Measurements from ENCODE around the gene URB2.

The URB2 gene

GRCh38 chr1:229661022-229661877, 35.2 kb downstream of the URB2 start (continued):
- TF ChIP-seq, protein P1, sequence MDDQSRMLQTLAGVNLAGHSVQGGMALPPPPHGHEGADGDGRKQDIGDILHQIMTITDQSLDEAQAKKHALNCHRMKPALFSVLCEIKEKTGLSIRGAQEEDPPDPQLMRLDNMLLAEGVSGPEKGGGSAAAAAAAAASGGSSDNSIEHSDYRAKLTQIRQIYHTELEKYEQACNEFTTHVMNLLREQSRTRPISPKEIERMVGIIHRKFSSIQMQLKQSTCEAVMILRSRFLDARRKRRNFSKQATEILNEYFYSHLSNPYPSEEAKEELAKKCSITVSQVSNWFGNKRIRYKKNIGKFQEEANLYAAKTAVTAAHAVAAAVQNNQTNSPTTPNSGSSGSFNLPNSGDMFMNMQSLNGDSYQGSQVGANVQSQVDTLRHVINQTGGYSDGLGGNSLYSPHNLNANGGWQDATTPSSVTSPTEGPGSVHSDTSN (CRISPR knock-in tag; IDR thresholded peaks at IDR 0.05) = 0 out of 2 replicates have a peak, but pooled peaks have one; percentile 46
- no peak for TF ChIP-seq ZNF521 (tag by site-specific recombination; IDR thresholded peaks at IDR 0.05)
- TF ChIP-seq ZNF48 (tag by site-specific recombination; IDR thresholded peaks at IDR 0.05) = no peak
- no peak for TF ChIP-seq ZNF558 (tag by site-specific recombination; IDR thresholded peaks at IDR 0.05)
- TF ChIP-seq ZSCAN4 (tag by site-specific recombination; IDR thresholded peaks at IDR 0.05) = no peak
- 0 out of 2 replicates have a peak, but pooled peaks have one; percentile 32 for TF ChIP-seq ZNF660 (tag by site-specific recombination; IDR thresholded peaks at IDR 0.05)
- TF ChIP-seq GLI4 (tag by site-specific recombination; IDR thresholded peaks at IDR 0.05) = no peak
- TF ChIP-seq ZNF670 (tag by site-specific recombination; IDR thresholded peaks at IDR 0.05; ENCODE audit: low read depth) = no peak

DNA sequence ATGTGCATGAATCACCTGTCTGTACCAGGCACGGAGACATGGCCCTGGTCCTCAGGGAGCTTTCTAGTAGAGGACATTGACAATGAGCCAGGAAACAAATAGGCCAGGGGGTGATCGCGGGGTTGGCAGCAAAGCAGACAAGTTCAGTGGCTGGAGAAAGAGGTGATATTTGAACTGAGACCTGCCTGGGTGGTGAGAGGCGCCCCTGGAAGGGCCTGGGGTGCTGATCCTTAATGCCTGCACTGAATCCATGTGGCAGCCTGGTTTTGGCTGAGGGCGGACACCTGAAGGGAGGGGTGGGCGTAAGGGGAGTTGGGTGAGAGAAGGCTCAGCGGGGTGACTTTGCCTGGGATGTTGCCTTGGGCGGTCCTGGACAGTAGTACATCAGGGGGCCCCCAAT, 35.9 kb downstream of the URB2 start:
- ChIA-PET CTCF (interaction anchor here (0.6 to 2.6 kb wide), 23 partner anchors 11 to 650 kb away, joined by 3 to 15 read pairs (median 5); no protein-coding TSS in a partner anchor), POLR2A (interaction anchor here (0.7 to 1.0 kb wide), 3 partner anchors 232 to 648 kb away, joined by 3 to 4 read pairs (median 3); no protein-coding TSS in a partner anchor)
- no peaks in the 10 kb centered on the region for H3K9me3 ChIP-seq (ENCODE audit: control insufficient read depth, insufficient read depth, low read depth, low read length)
- H3K36me3 ChIP-seq (ENCODE audit: control insufficient read depth in 2 of 2, insufficient read depth in 1 of 2, low read length in 2 of 2) = peaks cover 8 to 46% of the 10 kb centered on the region in 2 experiments
- no peak overlapping the region for H3K4me3 ChIP-seq (ENCODE audit: low read depth, low read length)
- H3K27ac ChIP-seq (ENCODE audit: extremely low read depth, low read depth, low read length) = no peak overlapping the region
- H3K4me1 ChIP-seq (ENCODE audit: control insufficient read depth, insufficient read depth, low read length) = 0 out of 2 replicates have a peak, but pooled peaks cover 4% of the 10 kb centered on the region
- TF ChIP-seq ZNF426 (tag by site-specific recombination; IDR thresholded peaks at IDR 0.05) (no peak), ZNF280D (tag by site-specific recombination; IDR thresholded peaks at IDR 0.05) (no peak), ZNF513 (tag by site-specific recombination; IDR thresholded peaks at IDR 0.05) (no peak), ZNF560 (tag by site-specific recombination; IDR thresholded peaks at IDR 0.05; ENCODE audit: borderline replicate concordance) (no peak), ZNF274 (IDR thresholded peaks at IDR 0.05; ENCODE audit: low read length) (no peak), ZNF274 (tag by site-specific recombination; IDR thresholded peaks at IDR 0.05; ENCODE audit: borderline replicate concordance) (no peak), ZNF311 (tag by site-specific recombination; IDR thresholded peaks at IDR 0.05; ENCODE audit: borderline replicate concordance) (no peak), ZNF174 (tag by site-specific recombination; IDR thresholded peaks at IDR 0.05) (no peak), KLF10 (tag by site-specific recombination; IDR thresholded peaks at IDR 0.05) (no peak), REPIN1 (tag by site-specific recombination; IDR thresholded peaks at IDR 0.05; ENCODE audit: low read depth) (no peak), KLF9 (tag by site-specific recombination; IDR thresholded peaks at IDR 0.05; ENCODE audit: low read depth) (no peak), WT1 (tag by site-specific recombination; IDR thresholded peaks at IDR 0.05) (no peak)
- TF ChIP-seq, protein P2, sequence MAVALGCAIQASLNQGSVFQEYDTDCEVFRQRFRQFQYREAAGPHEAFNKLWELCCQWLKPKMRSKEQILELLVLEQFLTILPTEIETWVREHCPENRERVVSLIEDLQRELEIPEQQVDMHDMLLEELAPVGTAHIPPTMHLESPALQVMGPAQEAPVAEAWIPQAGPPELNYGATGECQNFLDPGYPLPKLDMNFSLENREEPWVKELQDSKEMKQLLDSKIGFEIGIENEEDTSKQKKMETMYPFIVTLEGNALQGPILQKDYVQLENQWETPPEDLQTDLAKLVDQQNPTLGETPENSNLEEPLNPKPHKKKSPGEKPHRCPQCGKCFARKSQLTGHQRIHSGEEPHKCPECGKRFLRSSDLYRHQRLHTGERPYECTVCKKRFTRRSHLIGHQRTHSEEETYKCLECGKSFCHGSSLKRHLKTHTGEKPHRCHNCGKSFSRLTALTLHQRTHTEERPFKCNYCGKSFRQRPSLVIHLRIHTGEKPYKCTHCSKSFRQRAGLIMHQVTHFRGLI (tag by site-specific recombination; IDR thresholded peaks at IDR 0.05) = no peak
